GM10266 (cell line): ENCODE measurements around the gene SPATS2L.

Experiments
- DNase-seq: peaks from one replicate; pipeline ENCODE4 v3.0.0; 2012; ENCODE audit errors: extremely low spot score
- TF ChIP-seq, protein P1 (sequence below): IDR thresholded peaks from 2 replicates; pipeline ENCODE4 v1.5.1; 2012; ENCODE audit warnings: mild to moderate bottlenecking, low read depth; ENCODE audit not compliant: control insufficient read depth, insufficient read depth; ENCODE audit errors: missing control alignments

Gene SPATS2L

DNA sequence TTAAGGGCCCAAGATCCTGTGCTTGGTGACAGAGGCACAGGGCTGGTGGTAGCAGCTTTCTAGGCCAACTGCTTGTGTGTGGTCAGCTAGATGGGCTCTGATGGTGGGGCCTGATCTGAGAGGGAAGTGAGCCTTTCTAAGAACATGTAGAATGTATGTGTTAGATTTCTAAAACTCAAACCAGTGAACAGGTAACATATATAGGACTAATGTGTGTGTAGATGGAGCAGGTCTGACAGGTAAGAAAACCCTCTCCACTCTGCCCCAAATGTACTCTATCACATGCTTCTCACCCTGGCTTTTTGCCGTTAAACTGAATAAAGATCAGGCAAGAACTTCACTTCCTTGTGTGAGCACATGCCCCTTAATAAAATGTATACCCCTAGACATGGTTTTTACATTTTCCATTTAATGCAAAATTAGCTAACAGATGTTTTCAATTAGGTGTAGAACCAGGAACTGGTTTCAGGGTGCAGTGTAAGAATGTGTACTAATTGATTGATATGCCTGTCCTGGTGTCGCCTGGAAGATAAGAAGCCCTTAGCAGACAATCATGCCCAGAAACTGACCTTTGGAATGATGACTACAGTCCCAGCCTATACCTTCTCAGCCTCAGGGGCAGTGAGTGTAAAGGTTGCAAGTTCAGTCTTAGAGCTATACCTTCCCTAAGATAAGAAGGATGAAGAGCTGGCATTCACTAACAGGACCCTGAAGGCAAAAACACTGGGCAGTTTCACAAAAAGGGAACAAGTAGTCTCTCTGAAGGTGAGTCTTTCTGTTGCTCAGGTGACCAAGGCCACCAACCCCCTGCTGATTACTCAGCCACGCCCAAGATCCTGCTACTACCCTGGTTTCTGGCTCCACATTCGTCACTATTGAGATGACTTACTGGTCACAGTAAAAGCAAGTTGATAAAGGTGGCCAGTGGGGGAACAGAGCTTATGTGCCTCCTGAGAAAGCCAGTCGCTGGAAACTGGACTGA, 71.2 kb downstream of the SPATS2L start:
- DNase-seq, result no peak

DNA sequence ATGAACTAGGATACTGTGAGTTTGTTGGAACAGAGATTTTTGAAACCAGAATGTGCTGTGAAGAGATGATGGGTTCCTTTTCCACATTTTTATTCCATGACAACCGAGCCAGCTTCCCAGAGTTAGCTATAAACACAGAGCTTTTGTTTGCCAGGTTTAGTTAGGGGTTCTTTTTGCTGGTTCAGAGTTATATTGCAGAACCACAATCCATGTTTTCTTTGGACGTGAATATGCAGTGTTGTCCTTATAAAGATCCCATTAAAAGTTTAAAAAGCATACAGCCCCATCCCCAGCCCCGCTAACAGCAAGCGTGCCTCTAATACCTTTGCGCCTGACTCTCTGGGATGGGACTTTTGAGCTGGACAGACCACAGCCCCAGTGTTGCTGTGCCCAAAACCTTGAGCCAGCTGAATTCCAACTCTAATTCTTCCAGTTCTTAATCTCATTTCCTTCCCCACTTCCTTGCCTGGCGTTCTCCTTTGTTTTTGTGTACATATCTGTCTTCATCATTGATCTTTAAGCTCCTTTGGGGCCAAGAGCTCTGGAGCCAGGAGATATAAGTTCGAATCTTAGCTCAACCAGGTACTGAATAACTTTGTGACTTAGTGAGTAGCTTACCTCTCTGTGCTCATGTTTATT, 72.3 kb downstream of the SPATS2L start:
- TF ChIP-seq, protein P1, sequence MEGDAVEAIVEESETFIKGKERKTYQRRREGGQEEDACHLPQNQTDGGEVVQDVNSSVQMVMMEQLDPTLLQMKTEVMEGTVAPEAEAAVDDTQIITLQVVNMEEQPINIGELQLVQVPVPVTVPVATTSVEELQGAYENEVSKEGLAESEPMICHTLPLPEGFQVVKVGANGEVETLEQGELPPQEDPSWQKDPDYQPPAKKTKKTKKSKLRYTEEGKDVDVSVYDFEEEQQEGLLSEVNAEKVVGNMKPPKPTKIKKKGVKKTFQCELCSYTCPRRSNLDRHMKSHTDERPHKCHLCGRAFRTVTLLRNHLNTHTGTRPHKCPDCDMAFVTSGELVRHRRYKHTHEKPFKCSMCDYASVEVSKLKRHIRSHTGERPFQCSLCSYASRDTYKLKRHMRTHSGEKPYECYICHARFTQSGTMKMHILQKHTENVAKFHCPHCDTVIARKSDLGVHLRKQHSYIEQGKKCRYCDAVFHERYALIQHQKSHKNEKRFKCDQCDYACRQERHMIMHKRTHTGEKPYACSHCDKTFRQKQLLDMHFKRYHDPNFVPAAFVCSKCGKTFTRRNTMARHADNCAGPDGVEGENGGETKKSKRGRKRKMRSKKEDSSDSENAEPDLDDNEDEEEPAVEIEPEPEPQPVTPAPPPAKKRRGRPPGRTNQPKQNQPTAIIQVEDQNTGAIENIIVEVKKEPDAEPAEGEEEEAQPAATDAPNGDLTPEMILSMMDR, result no peak
- no peak for DNase-seq

More for the DNA sequence above, 71.2 kb downstream of the SPATS2L start:
- TF ChIP-seq, protein P1, result no peak

DNA sequence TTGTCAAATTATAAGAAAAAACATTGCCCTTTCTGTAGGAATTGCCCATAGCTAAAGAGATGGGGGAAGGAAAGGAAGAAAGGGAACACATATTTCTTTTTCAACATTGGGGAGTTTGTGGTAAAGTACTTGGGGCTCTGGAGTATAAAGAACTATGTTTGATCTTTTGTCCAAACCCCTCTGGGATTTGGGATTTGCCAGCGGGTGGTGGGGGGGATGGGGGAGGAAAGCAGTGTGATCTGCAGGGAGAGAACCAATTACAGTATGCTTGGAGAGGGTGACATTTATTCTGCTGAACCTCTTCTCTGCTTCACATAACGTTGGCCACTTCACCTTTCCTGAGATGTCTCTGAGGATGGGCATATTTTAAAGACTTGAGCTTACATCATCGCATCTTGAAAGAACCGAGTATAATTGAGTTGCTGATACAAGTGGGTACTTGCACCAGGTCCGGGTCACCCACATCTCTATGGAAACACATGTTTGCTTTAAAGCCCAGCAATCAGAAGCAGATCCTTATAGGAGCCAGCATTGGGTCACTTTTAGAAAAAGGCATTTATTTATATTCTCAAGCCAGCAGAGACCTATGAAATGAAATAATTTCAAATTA, 73.1 kb downstream of the SPATS2L start:
- no peak for DNase-seq

DNA sequence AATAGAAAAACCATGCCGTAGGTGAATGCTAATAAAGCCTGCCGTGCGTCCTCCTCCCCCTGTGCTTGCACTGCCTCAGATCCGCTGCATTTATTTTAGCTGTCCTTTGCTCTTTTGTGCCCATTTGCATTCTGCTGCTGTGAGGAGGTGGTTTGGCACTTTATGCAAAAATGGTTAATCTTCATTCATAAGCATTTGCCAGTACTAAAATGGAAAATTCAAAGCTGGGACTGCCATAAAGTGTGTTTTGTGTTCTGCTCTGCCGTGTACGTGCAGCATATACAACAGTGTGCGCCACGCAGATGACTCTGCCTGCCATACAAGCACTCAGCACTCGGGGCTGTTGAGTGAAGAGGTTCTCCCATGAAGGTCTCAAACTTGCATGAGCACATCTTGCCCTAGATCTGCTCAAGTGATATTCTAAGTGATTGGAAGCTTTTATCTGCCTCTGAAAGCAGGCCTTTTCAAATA, 73.6 kb downstream of the SPATS2L start:
- no peak for DNase-seq
- TF ChIP-seq, protein P1, result no peak

More for the DNA sequence above, 73.1 kb downstream of the SPATS2L start:
- TF ChIP-seq, protein P1, result no peak

DNA sequence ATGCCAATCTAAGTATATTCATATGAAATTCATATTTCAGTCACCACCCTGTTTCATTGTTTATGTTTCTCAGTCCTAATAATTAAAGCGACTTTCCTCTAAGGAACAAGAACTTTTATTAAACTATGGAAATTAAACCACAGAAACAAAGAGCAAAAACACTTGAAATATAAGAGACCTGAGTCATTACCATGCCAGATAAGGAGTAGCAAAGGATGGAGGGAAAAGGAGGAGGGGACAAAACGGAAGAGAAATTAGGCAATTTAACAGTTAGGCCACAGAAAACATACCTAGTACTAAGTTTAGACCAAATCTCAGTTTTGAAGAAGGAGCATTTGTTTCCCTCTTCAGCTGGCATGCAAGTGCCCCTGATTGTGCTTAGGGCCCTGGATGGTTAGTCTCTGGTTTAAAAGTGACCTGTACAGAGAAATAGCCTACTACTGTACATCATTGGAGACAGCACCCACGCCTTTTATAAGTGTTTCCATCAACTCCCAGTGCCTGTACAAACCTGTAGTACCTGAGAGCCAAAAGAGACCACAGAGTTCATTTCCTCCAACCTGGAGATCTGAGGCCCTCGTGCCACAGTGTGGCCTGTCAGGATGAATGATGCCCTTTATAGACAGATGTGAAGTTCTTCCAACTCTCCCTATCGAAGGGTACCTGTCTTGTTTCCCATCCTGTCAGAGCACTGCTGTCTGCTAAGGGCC, 74.5 kb downstream of the SPATS2L start:
- TF ChIP-seq, protein P1, result no peak
- no peak for DNase-seq

DNA sequence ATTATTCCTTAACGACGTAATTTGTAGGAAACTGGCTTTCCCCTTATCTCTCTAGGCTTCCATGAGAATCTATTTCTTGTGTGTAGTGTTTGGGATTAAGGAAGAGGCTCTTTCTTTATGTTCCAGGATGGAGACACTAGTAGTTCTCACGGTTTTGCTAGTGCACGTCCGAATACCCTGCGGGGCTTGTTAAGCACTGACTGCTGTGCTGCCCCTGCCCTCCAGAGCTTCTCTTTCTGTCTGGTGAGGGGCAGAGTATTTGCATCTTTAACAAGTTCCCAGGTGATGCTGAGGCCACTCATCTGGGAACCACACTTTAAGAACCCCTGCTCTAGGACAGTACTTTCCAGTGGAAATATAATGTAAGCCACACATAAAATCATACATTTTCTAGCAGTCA, 76.4 kb downstream of the SPATS2L start:
- DNase-seq, result no peak

More for the DNA sequence above, 76.4 kb downstream of the SPATS2L start:
- TF ChIP-seq, protein P1, result no peak
